Caco-2 (cell line): ENCODE measurements around the gene LNPEP. TPM values are rescaled to one million over a fixed set of nuclear protein-coding genes. Genes with fewer than 3 reads are reported as not detected.

Experiments
- BruUV-seq: library from RNA; stranded (reverse); fragments of 400-500 nt; replicated peaks from 2 replicates; lab custom pipeline; 2021; lab: Mats Ljungman, UMichigan
- CTCF ChIA-PET: fragments of 300-600 bp; sonication (Branson Sonifier 250); formaldehyde crosslinking; loops from one replicate; lab custom pipeline; 2022; ENCODE audit warnings: antibody characterized with exemption; lab: Charles Lee
- POLR2A ChIA-PET: fragments of 300-600 bp; sonication (Branson Sonifier 250); formaldehyde crosslinking; loops from one replicate; lab custom pipeline; 2022; ENCODE audit warnings: antibody characterized with exemption; lab: Charles Lee
- DNase-seq, 2 experiments: peaks; one replicate each; pipeline versions ENCODE4 v3.0.0 to v3.0.0-alpha.2; 2020 to 2022
- H3K27me3 ChIP-seq: replicated peaks from 2 replicates; pipeline ENCODE4 v1.6.0; 2011; ENCODE audit warnings: low read length; ENCODE audit not compliant: control insufficient read depth, insufficient read depth
- H3K36me3 ChIP-seq: 2 replicates; pipeline ENCODE4 v1.5.1; 2011; ENCODE audit warnings: low read length; ENCODE audit not compliant: control insufficient read depth, insufficient read depth
- H3K4me1 ChIP-seq: fragments of 250-450 bp; sonication (Bioruptor Pico); 2 replicates; pipeline ENCODE4 v1.5.1; 2020; ENCODE audit warnings: mild to moderate bottlenecking
- H3K4me3 ChIP-seq: 2 replicates; pipeline ENCODE4 v1.5.1; 2011; ENCODE audit warnings: low read depth, mild to moderate bottlenecking, control low read depth, low read length
- H3K9me3 ChIP-seq: fragments of 250-450 bp; sonication (Bioruptor Pico); 2 replicates; pipeline ENCODE4 v1.5.1; 2020; ENCODE audit warnings: mild to moderate bottlenecking, moderate library complexity
- H3K27ac Mint-ChIP-seq: one replicate; pipeline ENCODE4 v1.8.0; 2022; ENCODE audit warnings: mixed read lengths; ENCODE audit not compliant: unreplicated experiment
- H3K27me3 Mint-ChIP-seq: one replicate; pipeline ENCODE4 v1.8.0; 2022; ENCODE audit warnings: mixed read lengths; ENCODE audit not compliant: insufficient read depth, unreplicated experiment
- H3K36me3 Mint-ChIP-seq: one replicate; pipeline ENCODE4 v1.8.0; 2022; ENCODE audit warnings: mild to moderate bottlenecking, mixed read lengths; ENCODE audit not compliant: insufficient read depth, unreplicated experiment
- H3K4me1 Mint-ChIP-seq: one replicate; pipeline ENCODE4 v1.8.0; 2022; ENCODE audit warnings: low read depth, mixed read lengths; ENCODE audit not compliant: unreplicated experiment
- H3K4me3 Mint-ChIP-seq: one replicate; pipeline ENCODE4 v1.8.0; 2022; ENCODE audit warnings: mild to moderate bottlenecking, moderate library complexity, mixed read lengths; ENCODE audit not compliant: unreplicated experiment
- H3K9me3 Mint-ChIP-seq: one replicate; pipeline ENCODE4 v1.8.0; 2022; ENCODE audit warnings: mixed read lengths; ENCODE audit not compliant: unreplicated experiment
- CTCF ChIP-seq, 2 experiments: fragments of 200-600 bp in 1 of 2; IDR thresholded peaks; 1 replicate in 1 of 2; 2 replicates in 1 of 2; pipeline versions ENCODE4 v1.5.1 to v1.8.0; 2011 to 2022; ENCODE audit warnings: antibody characterized with exemption in 1 of 2, control low read depth in 1 of 2, inconsistent platforms in 1 of 2, low read depth in 1 of 2, low read length in 1 of 2, mild to moderate bottlenecking in 1 of 2, moderate library complexity in 1 of 2; ENCODE audit not compliant: insufficient read depth in 1 of 2, severe bottlenecking in 1 of 2, unreplicated experiment in 1 of 2
- intact Hi-C: fragments of 100-400 bp; cut with micrococcal nuclease; formaldehyde crosslinking; loops from one replicate; pipeline ENCODE4 v1.10.0; 2022; ENCODE audit not compliant: unreplicated experiment
- total RNA-seq: library from RNA; stranded (reverse); gene quantifications from 2 replicates; pipeline ENCODE4 v1.2.3, GENCODE V29; 2022

The LNPEP gene
- total RNA-seq, 1 experiment from 2014 or later = 21.4 TPM

GRCh38 chr5:96952118-96952750 lies 16.4 kb downstream of the LNPEP start:
- no peak overlapping the region for H3K27ac Mint-ChIP-seq
- H3K27me3 Mint-ChIP-seq = no peaks in the 10 kb centered on the region
- CTCF ChIA-PET = interaction anchor here (0.8 kb wide), 1 partner anchor 16 kb away, joined by 3 read pairs; the partner anchor contains the start of gene LNPEP
- POLR2A ChIA-PET = no interaction called here
- no peak overlapping the region for H3K4me3 Mint-ChIP-seq
- no peaks in the 10 kb centered on the region for H3K36me3 ChIP-seq
- H3K27me3 ChIP-seq = no peaks in the 10 kb centered on the region
- H3K4me1 ChIP-seq = no peaks in the 10 kb centered on the region
- H3K4me1 Mint-ChIP-seq = peaks cover 9% of the 10 kb centered on the region
- peaks cover 4% of the 10 kb centered on the region; the same call in 1 of the 2 replicates for H3K9me3 ChIP-seq
- no peaks in the 10 kb centered on the region for H3K9me3 Mint-ChIP-seq
- no TSS peak for BruUV-seq
- H3K36me3 Mint-ChIP-seq = no peaks in the 10 kb centered on the region
- no peak for TF ChIP-seq CTCF (IDR thresholded peaks at IDR 0.05; ENCODE audit: insufficient read depth in 1 of 2, low read depth in 1 of 2, low read length in 1 of 2, severe bottlenecking in 1 of 2, unreplicated experiment in 1 of 2)
- no peak for DNase-seq
- no peak overlapping the region for H3K4me3 ChIP-seq
- intact Hi-C loops = no loop called here

- H3K27me3 Mint-ChIP-seq = no peaks in the 10 kb centered on the region
- H3K36me3 ChIP-seq = no peaks in the 10 kb centered on the region
- DNase-seq = no peak
- H3K9me3 Mint-ChIP-seq = no peaks in the 10 kb centered on the region
- no peak for TF ChIP-seq CTCF (IDR thresholded peaks at IDR 0.05; ENCODE audit: insufficient read depth in 1 of 2, low read depth in 1 of 2, low read length in 1 of 2, severe bottlenecking in 1 of 2, unreplicated experiment in 1 of 2)
- CTCF ChIA-PET = interaction anchor here (0.8 kb wide), 1 partner anchor 17 kb away, joined by 3 read pairs; the partner anchor contains the start of gene LNPEP
- POLR2A ChIA-PET = no interaction called here
- H3K4me1 Mint-ChIP-seq = peaks cover 13% of the 10 kb centered on the region
- no peaks in the 10 kb centered on the region for H3K36me3 Mint-ChIP-seq
- H3K27ac Mint-ChIP-seq = no peak overlapping the region
- H3K4me3 Mint-ChIP-seq = no peak overlapping the region
- H3K4me3 ChIP-seq = no peak overlapping the region
- BruUV-seq = no TSS peak
- intact Hi-C loops = no loop called here
- peaks cover 4% of the 10 kb centered on the region; the same call in 1 of the 2 replicates for H3K9me3 ChIP-seq
- H3K4me1 ChIP-seq = no peaks in the 10 kb centered on the region
- H3K27me3 ChIP-seq = no peaks in the 10 kb centered on the region
These were observed 17.3 kb downstream of the LNPEP start for GRCh38 chr5:96952974-96953730.

- TF ChIP-seq CTCF (IDR thresholded peaks at IDR 0.05; ENCODE audit: insufficient read depth in 1 of 2, low read depth in 1 of 2, low read length in 1 of 2, severe bottlenecking in 1 of 2, unreplicated experiment in 1 of 2) = no peak
- H3K9me3 ChIP-seq = 0 out of 2 replicates have a peak, but pooled peaks cover 2% of the 10 kb centered on the region
- Mint-ChIP-seq H3K4me1 (peaks cover 13% of the 10 kb centered on the region), H3K9me3 (no peaks in the 10 kb centered on the region), H3K27me3 (no peaks in the 10 kb centered on the region), H3K4me3 (no peak overlapping the region), H3K36me3 (no peaks in the 10 kb centered on the region), H3K27ac (no peak overlapping the region)
- no peak overlapping the region for H3K4me3 ChIP-seq
- DNase-seq = no peak
- H3K4me1 ChIP-seq = no peaks in the 10 kb centered on the region
- intact Hi-C loops = no loop called here
- no TSS peak for BruUV-seq
- ChIA-PET CTCF (no interaction called here), POLR2A (no interaction called here)
- H3K36me3 ChIP-seq = no peaks in the 10 kb centered on the region
- no peaks in the 10 kb centered on the region for H3K27me3 ChIP-seq
These were observed 21.6 kb downstream of the LNPEP start for GRCh38 chr5:96957254-96958049.
